ENCODE data around the gene GOLPH3L. TPM values are rescaled to one million over a fixed set of nuclear protein-coding genes. Genes with fewer than 3 reads are reported as not detected.

The GOLPH3L gene
- total and polyA plus RNA-seq, 2 of the 13 experiments (the other 11 are each of a cell fraction or from before 2014, with no cell fraction given): 8.2 to 12.8 TPM

- no peak for TF ChIP-seq CERS6 (CRISPR knock-in tag; IDR thresholded peaks at IDR 0.05)
- TF ChIP-seq PPARG (CRISPR knock-in tag; conservative IDR thresholded peaks at IDR 0.05): no peak
- TF ChIP-seq ZNF547 (CRISPR knock-in tag; IDR thresholded peaks at IDR 0.05): peak; percentile 48; the same call in 1 of the 2 replicates
- TF ChIP-seq KMT2B (CRISPR knock-in tag; IDR thresholded peaks at IDR 0.05): peak; percentile 74
- no peak for TF ChIP-seq ZNF564 (CRISPR knock-in tag; IDR thresholded peaks at IDR 0.05)
- TF ChIP-seq SNAPC2 (CRISPR knock-in tag; IDR thresholded peaks at IDR 0.05): no peak
- no peak for TF ChIP-seq SRSF9 (IDR thresholded peaks at IDR 0.05; ENCODE audit: borderline replicate concordance, insufficient read depth, low read depth, low read length, poor library complexity, severe bottlenecking)
- TF ChIP-seq ZNF414 (CRISPR knock-in tag; IDR thresholded peaks at IDR 0.05): peak; percentile 51; the same call in 1 of the 2 replicates
- TF ChIP-seq ZNF503 (CRISPR knock-in tag; IDR thresholded peaks at IDR 0.05): no peak
- 0 out of 2 replicates have a peak, but pooled peaks have one; percentile 53 for TF ChIP-seq ZNF225 (CRISPR knock-in tag; IDR thresholded peaks at IDR 0.05)
- TF ChIP-seq SALL1 (CRISPR knock-in tag; IDR thresholded peaks at IDR 0.05): peak; percentile 80
- TF ChIP-seq MED8 (CRISPR knock-in tag; IDR thresholded peaks at IDR 0.05; ENCODE audit: insufficient replicate concordance): no peak
- no peak for TF ChIP-seq ZFP36 (IDR thresholded peaks at IDR 0.05; ENCODE audit: borderline replicate concordance, low read depth, low read length, partially characterized antibody)
- peak; percentile 62; the same call in 1 of the 2 replicates for TF ChIP-seq GABPB1 (CRISPR knock-in tag; IDR thresholded peaks at IDR 0.05)
- TF ChIP-seq ZNF292 (CRISPR knock-in tag; IDR thresholded peaks at IDR 0.05; ENCODE audit: borderline replicate concordance, low read depth): no peak
- TF ChIP-seq FLYWCH1 (CRISPR knock-in tag; IDR thresholded peaks at IDR 0.05): no peak
- TF ChIP-seq HDAC6 (IDR thresholded peaks at IDR 0.05; ENCODE audit: low read depth, low read length): no peak
- TF ChIP-seq BORCS8-MEF2B (CRISPR knock-in tag; IDR thresholded peaks at IDR 0.05): peak; percentile 49; the same call in 1 of the 2 replicates
- TF ChIP-seq WIZ (CRISPR knock-in tag; IDR thresholded peaks at IDR 0.05): no peak; the same call in 1 of the 2 replicates
- 0 out of 2 replicates have a peak, but pooled peaks have one; percentile 53 for TF ChIP-seq THAP7 (CRISPR knock-in tag; IDR thresholded peaks at IDR 0.05)
- no peak for TF ChIP-seq KDM4B (CRISPR knock-in tag; IDR thresholded peaks at IDR 0.05)
- no peak for TF ChIP-seq REXO4 (CRISPR knock-in tag; IDR thresholded peaks at IDR 0.05; ENCODE audit: borderline replicate concordance)
- TF ChIP-seq JUN (CRISPR knock-in tag; IDR thresholded peaks at IDR 0.05): no peak; the same call in 1 of the 2 replicates
- no peak for TF ChIP-seq MLX (CRISPR knock-in tag; IDR thresholded peaks at IDR 0.05)
- TF ChIP-seq ZMYM4 (CRISPR knock-in tag; IDR thresholded peaks at IDR 0.05): peak; percentile 85
- TF ChIP-seq ZNF768 (CRISPR knock-in tag; IDR thresholded peaks at IDR 0.05): no peak
Observed at GRCh38 chr1:150629115-150629928, 67.6 kb downstream of the GOLPH3L start, which contains the start of gene ENSA (continued).
